GM12801 (cell line): ENCODE data around the gene RIBC1.

Source experiments
- CTCF ChIP-seq: IDR thresholded peaks from one replicate; pipeline ENCODE4 v1.5.1; 2011; ENCODE audit warnings: control low read depth; ENCODE audit not compliant: insufficient read length; ENCODE audit errors: extremely low read depth

The RIBC1 gene

GRCh38 chrX:53479301-53479700 is 56.6 kb downstream of the RIBC1 start:
- no peak for TF ChIP-seq CTCF
